PFSK-1 (cell line): Measurements from ENCODE around the gene ACTR1A.

Source experiments
- FOXP2 ChIP-seq: optimal IDR thresholded peaks from 2 replicates; pipeline ENCODE3; 2011; ENCODE audit warnings: borderline replicate concordance, control low read depth, inconsistent platforms; ENCODE audit not compliant: insufficient read depth; ENCODE audit errors: extremely low read length, extremely low read depth
- POLR2AphosphoS5 ChIP-seq: IDR thresholded peaks from 2 replicates; pipeline ENCODE4 v1.6.1; 2012; ENCODE audit warnings: low read depth, mild to moderate bottlenecking, control low read depth, low read length, moderate library complexity
- SIN3A ChIP-seq: IDR thresholded peaks from 2 replicates; pipeline ENCODE4 v1.6.1; 2012; ENCODE audit warnings: mild to moderate bottlenecking, low read length, moderate library complexity, borderline replicate concordance; ENCODE audit not compliant: insufficient read depth
- TAF1 ChIP-seq: IDR thresholded peaks from 2 replicates; pipeline ENCODE4 v1.6.1; 2012; ENCODE audit warnings: low read length, control low read depth, borderline replicate concordance; ENCODE audit not compliant: insufficient read depth
- TF ChIP-seq, protein P1 (sequence below), 2 experiments: IDR thresholded peaks; 2 replicates each; pipeline versions ENCODE4 v1.6.1 to v1.8.0; 2011 to 2012; ENCODE audit warnings: low read depth in 2 of 2, low read length in 2 of 2, control low read depth in 1 of 2, inconsistent platforms in 1 of 2, mild to moderate bottlenecking in 1 of 2, moderate library complexity in 1 of 2; ENCODE audit not compliant: insufficient read depth in 1 of 2

The ACTR1A gene

DNA sequence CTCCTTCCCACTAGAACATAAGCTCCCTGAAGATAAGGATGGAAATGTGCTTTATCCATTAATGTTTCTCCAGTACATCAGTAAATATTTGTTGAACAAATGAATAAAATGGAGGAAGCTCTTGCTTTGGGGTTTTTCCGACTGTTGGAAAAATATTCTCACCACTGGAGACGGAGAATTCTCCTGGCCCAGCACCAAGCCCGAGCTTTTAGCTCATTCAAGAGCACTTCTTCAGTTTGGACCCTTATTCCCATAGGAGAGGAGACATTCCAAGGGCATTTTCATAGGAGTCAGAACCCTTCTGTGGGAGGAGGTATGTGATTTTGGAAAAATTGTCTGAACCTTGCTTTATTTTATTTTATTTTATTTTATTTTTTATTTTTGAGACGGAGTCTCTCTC lies 22.2 kb upstream of the ACTR1A start:
- TF ChIP-seq TAF1 (no peak), SIN3A (no peak), POLR2AphosphoS5 (no peak), FOXP2 (no peak)
- TF ChIP-seq, protein P1, sequence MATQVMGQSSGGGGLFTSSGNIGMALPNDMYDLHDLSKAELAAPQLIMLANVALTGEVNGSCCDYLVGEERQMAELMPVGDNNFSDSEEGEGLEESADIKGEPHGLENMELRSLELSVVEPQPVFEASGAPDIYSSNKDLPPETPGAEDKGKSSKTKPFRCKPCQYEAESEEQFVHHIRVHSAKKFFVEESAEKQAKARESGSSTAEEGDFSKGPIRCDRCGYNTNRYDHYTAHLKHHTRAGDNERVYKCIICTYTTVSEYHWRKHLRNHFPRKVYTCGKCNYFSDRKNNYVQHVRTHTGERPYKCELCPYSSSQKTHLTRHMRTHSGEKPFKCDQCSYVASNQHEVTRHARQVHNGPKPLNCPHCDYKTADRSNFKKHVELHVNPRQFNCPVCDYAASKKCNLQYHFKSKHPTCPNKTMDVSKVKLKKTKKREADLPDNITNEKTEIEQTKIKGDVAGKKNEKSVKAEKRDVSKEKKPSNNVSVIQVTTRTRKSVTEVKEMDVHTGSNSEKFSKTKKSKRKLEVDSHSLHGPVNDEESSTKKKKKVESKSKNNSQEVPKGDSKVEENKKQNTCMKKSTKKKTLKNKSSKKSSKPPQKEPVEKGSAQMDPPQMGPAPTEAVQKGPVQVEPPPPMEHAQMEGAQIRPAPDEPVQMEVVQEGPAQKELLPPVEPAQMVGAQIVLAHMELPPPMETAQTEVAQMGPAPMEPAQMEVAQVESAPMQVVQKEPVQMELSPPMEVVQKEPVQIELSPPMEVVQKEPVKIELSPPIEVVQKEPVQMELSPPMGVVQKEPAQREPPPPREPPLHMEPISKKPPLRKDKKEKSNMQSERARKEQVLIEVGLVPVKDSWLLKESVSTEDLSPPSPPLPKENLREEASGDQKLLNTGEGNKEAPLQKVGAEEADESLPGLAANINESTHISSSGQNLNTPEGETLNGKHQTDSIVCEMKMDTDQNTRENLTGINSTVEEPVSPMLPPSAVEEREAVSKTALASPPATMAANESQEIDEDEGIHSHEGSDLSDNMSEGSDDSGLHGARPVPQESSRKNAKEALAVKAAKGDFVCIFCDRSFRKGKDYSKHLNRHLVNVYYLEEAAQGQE (IDR thresholded peaks at IDR 0.05; ENCODE audit: insufficient read depth in 1 of 2, low read depth in 2 of 2, low read length in 2 of 2): no peak

DNA sequence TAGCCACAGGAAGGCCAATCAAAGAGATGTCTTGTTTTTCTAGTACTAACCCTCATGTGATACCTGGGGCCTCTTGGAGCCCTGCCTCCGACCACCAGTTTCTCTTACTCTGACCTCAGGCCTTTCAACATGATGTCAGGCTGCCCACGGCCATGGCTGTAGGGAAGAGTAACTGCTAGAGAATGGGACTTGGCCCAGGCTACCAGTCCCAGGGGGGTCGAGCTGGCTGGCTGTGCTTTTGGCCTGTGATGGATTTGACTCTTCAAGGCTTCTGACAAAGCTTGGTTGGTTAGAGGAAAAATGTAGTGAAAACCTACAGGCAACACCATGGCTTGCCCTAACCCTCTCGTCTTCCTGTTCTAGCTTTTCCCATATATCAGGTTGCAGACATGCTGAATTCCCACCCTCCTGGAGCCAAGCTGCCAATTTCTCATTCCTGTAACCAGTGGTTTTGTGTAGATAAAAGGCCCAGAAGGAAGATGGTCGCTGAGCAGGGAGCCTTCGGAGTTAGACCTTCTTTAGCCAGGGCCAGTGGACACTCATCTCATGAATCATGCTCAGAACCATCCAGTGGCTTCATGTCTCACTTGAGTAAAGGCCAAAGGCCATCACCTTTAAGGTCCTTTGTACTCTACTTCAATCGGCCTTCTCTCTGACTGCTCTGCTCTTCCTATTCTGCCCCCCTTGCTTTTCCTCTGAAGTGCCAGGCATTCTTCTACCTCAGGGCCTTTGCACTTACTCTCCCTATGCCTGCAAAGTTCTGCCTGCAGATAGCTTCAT lies 20.9 kb upstream of the ACTR1A start:
- no peak for TF ChIP-seq SIN3A
- no peak for TF ChIP-seq TAF1
- TF ChIP-seq POLR2AphosphoS5: no peak
- TF ChIP-seq, protein P1 (IDR thresholded peaks at IDR 0.05; ENCODE audit: insufficient read depth in 1 of 2, low read depth in 2 of 2, low read length in 2 of 2): no peak
- TF ChIP-seq FOXP2: no peak

DNA sequence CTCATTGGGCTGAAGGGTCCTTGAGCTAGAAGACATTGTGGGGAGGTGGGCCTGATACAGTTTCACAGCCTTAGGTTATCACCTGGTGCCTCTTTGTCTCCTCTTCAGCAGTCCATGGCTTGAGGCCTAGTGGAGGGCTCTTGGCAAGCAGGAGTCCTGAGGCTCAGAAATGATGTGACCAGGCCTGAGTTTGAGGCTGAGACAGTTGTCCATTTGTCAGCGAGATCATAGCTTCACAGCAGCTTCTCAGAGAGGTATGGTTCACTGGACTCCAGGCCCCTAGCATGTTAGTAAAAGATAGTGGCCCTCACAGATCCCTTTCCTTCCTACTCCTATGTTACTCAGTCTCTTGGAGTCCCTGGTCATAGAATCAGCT lies 20.4 kb upstream of the ACTR1A start:
- TF ChIP-seq TAF1: no peak
- TF ChIP-seq POLR2AphosphoS5: no peak
- no peak for TF ChIP-seq SIN3A
- TF ChIP-seq, protein P1 (IDR thresholded peaks at IDR 0.05; ENCODE audit: insufficient read depth in 1 of 2, low read depth in 2 of 2, low read length in 2 of 2): no peak
- TF ChIP-seq FOXP2: no peak

DNA sequence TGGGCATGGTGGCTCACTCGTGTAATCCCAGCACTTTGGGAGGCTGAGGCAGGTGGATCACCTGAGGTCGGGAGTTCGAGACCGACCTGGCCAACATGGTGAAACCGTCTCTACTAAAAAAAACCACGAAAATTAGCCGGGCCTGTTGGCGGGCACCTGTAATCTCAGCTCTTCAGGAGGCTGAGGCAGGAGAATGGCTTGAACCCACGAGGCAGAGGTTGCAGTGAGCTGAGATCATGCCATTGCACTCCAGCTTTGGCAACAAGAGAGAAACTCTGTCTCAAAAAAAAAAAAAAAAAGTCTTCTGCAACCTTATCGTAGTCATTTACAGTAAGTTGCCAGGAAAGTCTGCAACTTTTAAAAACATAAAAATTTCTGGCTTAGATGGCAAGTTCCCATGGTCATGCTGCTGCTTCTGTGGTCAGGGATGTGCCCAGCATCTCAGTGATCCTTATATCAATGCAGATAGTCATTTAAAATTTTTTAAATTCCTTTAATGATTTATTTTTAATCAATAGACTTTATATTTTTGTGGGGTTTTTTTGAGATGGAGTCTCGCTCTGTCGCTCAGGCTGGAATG lies 16.8 kb upstream of the ACTR1A start:
- no peak for TF ChIP-seq TAF1
- TF ChIP-seq FOXP2: no peak
- TF ChIP-seq SIN3A: no peak
- TF ChIP-seq POLR2AphosphoS5: no peak
- TF ChIP-seq, protein P1 (IDR thresholded peaks at IDR 0.05; ENCODE audit: insufficient read depth in 1 of 2, low read depth in 2 of 2, low read length in 2 of 2): no peak
